NCI-H2107 treated with DMSO at 0.1 percent for 48 hours (cell line): ENCODE results near the gene TNNC1.
A peak's percentile ranks its signal among the peaks of the same experiment; 100 is the strongest.

Source experiments
- DNase-seq: peaks from one replicate; lab custom pipeline; 2025; ENCODE audit not compliant: unreplicated experiment; lab: John Stamatoyannopoulos, UW

TNNC1 gene

GRCh38 chr3:52453496-52454249 lies at the start of gene TNNC1:
TSS of gene TNNC1 (minus strand) at chr3:52454041. CDS start at chr3:52454015, 26 bp downstream.
- no peak for DNase-seq

- DNase-seq: no peak
These were observed 49.0 kb upstream of the TNNC1 start for GRCh38 chr3:52502808-52503350.

- no peak for DNase-seq
These were observed 48.2 kb upstream of the TNNC1 start for GRCh38 chr3:52502001-52502400.

GRCh38 chr3:52501046-52501445 lies 47.2 kb upstream of the TNNC1 start:
- DNase-seq: no peak

- DNase-seq: no peak
These were observed 44.6 kb upstream of the TNNC1 start for GRCh38 chr3:52498137-52499054.

- DNase-seq: no peak
These were observed 42.1 kb upstream of the TNNC1 start for GRCh38 chr3:52495777-52496602.

- no peak for DNase-seq
These were observed 41.1 kb upstream of the TNNC1 start, which contains the start of gene STAB1 for GRCh38 chr3:52494886-52495495. TSS of gene STAB1 (plus strand) at chr3:52495338. CDS start at chr3:52495414, 76 bp downstream.

- DNase-seq: peak; percentile 14
These were observed 40.6 kb upstream of the TNNC1 start for GRCh38 chr3:52494445-52494844.

- no peak for DNase-seq
These were observed 39.6 kb upstream of the TNNC1 start for GRCh38 chr3:52493232-52494017.

- DNase-seq: no peak
These were observed 38.2 kb upstream of the TNNC1 start for GRCh38 chr3:52492059-52492458.

GRCh38 chr3:52490939-52491526 lies 37.2 kb upstream of the TNNC1 start:
- no peak for DNase-seq

GRCh38 chr3:52490035-52490938 lies 36.4 kb upstream of the TNNC1 start:
- no peak for DNase-seq

- DNase-seq: no peak
These were observed 35.6 kb upstream of the TNNC1 start for GRCh38 chr3:52489453-52489852.

GRCh38 chr3:52488746-52489145 lies 34.9 kb upstream of the TNNC1 start:
- DNase-seq: no peak

GRCh38 chr3:52487788-52488691 lies 34.2 kb upstream of the TNNC1 start:
- no peak for DNase-seq

- no peak for DNase-seq
These were observed 33.4 kb upstream of the TNNC1 start for GRCh38 chr3:52487050-52487787.
